GM12875 (cell line): ENCODE data around the gene CELF5.

Experiments
- H3K4me3 ChIP-seq: one replicate; pipeline ENCODE4 v1.5.1; 2011; ENCODE audit warnings: low read depth, low read length, control low read depth
- CTCF ChIP-seq: IDR thresholded peaks from 2 replicates; pipeline ENCODE4 v1.5.1; 2011; ENCODE audit warnings: low read depth, mild to moderate bottlenecking, control low read depth, inconsistent platforms, low read length, moderate library complexity, borderline replicate concordance; ENCODE audit not compliant: insufficient read depth

Gene CELF5

DNA sequence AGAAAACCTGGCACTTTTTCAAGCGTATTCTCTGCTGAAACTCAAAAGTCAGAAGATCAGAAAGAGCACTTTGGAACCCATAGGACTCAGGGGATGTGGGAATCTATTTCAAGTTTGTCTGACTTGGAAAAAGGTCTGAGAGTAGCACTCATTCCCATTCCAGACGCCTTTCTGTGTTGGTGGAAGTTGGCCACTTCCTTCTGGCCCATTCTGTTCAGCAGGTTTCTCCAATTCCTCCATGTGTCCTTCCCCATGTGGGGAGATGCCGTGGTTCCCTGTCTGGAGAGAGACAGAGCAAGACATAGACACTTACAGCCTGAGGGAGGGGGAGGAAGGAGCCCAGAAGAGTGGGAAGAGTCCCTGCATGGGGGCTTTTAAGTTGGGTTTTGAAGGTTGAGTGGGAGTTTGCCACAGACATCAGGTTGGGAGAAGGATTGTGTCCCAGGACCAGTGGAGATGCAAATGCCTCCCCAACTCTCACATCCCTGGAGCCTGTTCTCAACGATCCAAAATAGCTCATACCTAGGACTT is 48.0 kb downstream of the CELF5 start:
- TF ChIP-seq CTCF, result no peak
- H3K4me3 ChIP-seq, result no peak overlapping the region

DNA sequence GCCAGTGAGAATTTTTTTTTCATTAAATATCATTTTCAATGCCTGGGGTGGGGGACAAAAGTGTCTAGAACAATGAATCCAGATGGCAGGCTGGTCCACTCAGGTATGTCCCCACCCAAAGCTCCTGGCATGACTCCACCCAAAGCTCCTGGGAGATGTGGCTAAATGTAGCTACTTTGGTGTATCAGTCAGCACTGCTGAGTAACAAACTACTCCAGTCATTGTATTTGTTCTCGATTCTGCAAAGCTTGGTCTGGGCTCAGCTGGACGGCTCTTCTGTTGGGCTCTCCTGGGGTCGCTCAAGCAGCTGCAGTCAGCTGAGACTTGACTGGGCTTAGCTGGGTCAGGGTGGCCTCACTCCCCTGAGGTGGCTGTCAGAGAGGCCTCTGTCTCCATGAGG is 48.5 kb downstream of the CELF5 start:
- H3K4me3 ChIP-seq, result no peak overlapping the region
- no peak for TF ChIP-seq CTCF

DNA sequence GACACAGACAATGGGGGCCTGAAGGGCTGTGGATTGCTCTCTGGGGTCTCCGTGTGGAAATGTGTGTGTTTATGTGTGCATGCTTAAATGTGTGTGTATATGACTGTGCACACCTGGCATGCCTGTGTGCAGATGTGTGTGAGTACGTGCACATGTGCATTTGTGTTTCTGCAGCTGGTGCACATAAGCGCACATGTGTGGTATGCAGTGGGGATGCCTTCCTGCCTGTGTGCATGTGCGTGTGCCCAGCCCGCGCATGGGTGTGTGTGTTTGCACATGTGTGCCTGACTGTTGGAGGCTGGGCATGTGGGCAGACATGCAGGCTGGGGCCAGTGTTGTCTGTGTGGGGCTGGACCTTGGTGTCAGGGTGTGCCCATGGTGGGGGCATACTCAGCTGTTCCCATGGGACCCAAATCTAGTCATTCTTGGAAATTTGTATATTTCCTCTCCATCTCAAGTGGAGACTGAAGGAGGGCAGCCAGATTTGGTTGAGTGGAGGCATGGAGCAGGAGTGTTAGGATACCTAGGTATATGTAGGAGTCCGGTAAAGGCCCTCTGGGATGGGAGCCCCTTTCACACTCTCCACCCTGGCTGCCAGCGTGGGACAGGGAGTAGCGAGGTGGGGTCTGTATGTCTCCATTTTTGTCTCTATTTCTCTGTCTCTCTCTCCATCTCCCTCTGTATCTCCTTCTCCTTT is 49.9 kb downstream of the CELF5 start:
- no peak for TF ChIP-seq CTCF
- H3K4me3 ChIP-seq, result no peak overlapping the region

DNA sequence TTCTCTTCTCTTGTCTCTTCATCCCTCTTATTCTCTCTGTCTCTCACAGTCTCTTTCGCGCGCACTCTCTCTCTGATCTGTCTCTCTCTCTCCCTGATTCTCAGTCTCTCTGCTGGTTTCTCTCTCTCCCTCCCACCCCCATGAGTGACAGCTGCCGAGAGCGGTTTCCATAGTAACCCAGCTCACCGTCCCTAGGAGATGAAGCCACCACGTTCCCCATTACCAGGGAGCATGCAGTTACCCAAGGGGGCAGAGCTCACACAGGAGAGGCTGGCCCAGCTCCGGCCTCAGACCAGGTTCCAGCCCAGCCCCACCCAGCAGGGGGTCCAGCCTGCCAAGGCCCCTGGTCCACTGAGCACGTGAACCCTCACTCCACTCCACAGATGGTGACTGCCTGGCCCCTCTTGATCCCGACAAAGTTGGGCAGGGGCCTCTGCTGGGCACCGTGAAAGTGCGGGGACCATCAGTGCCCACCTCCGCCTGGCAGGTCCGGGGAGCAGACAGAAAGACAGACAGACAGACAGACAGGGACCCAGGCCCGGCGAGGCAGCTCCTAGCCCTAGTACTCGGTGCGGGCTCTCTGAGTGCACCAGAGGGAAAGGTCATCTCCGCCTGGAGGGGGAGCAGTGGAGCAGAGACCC is 50.6 kb downstream of the CELF5 start:
- peak overlapping the region; percentile 57 for H3K4me3 ChIP-seq

DNA sequence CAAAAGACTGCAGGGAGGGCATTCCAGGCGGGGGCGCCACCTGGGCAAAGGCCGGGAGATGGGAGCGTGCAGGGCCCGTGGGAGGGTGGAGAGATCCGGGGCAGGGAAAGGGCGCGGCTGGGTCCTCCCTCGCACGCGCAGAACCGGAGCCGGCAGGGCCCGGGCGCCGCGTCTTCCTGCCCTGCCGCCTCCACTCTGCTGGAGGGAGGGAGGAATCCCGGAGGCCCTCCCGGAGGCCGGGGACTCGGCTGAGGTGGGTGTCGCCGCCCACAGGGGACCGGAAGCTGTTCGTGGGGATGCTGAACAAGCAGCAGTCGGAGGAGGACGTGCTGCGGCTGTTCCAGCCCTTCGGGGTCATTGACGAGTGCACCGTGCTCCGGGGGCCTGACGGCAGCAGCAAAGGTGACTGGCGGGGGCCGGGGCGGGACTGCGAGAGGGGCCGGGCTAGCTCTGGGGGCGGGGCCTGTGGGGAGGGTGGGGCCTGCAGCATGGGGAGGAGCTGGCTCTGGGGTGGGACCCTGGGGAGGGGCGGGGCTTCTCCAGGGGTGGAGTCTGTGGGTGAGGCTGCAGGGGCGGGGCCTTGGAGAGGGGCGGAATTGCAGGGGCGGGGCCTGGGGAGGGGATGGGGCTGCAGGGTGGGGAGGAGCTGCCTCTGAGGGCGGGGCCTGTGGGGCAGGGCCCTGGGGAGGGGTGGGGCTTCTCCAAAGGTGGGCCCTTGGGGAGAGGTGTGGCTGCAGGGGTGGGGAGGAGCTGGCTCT is 51.3 kb downstream of the CELF5 start:
- peak overlapping the region; percentile 57 for H3K4me3 ChIP-seq
- TF ChIP-seq CTCF, result peak; percentile 63; the same call in 1 of the 2 replicates

More for the DNA sequence above, 50.6 kb downstream of the CELF5 start:
- TF ChIP-seq CTCF, result no peak; the same call in 1 of the 2 replicates

GRCh38 chr19:3276341-3276799 is 51.9 kb downstream of the CELF5 start:
- no peak overlapping the region for H3K4me3 ChIP-seq
- TF ChIP-seq CTCF, result no peak
